ENCODE data around the gene RNF166. TPM values are rescaled to one million over a fixed set of nuclear protein-coding genes. Genes with fewer than 3 reads are reported as not detected.

The RNF166 gene
- total RNA-seq, 4 donors from 2014 or later = 15.4 to 26.2 (median 19.7) TPM

DNA sequence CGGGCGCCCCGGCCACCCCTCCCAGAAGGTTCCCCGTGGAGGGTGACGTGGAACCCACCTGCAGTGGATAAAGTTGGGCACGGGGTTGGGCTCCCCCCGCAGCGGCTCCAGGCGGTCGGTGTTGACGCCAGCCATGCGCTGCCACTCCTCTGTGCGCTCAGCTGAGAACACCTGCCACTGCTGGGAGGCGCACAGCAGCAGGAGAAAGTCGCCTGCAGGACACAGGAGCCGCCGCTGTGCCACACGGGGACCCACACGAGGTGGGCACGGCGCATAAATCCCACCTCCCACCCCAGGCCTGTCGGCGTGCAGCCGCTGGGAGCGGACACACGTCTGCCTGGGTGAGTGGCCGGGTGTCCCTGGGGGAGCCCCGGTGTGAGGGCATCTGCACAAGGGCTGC is 20.8 kb upstream of the RNF166 start:
- TF ChIP-seq CTCF (IDR thresholded peaks at IDR 0.05; ENCODE audit: low read depth) = no peak

GRCh38 chr16:88726408-88726749 is 20.2 kb upstream of the RNF166 start:
- no peak for TF ChIP-seq CTCF (IDR thresholded peaks at IDR 0.05; ENCODE audit: low read depth)

DNA sequence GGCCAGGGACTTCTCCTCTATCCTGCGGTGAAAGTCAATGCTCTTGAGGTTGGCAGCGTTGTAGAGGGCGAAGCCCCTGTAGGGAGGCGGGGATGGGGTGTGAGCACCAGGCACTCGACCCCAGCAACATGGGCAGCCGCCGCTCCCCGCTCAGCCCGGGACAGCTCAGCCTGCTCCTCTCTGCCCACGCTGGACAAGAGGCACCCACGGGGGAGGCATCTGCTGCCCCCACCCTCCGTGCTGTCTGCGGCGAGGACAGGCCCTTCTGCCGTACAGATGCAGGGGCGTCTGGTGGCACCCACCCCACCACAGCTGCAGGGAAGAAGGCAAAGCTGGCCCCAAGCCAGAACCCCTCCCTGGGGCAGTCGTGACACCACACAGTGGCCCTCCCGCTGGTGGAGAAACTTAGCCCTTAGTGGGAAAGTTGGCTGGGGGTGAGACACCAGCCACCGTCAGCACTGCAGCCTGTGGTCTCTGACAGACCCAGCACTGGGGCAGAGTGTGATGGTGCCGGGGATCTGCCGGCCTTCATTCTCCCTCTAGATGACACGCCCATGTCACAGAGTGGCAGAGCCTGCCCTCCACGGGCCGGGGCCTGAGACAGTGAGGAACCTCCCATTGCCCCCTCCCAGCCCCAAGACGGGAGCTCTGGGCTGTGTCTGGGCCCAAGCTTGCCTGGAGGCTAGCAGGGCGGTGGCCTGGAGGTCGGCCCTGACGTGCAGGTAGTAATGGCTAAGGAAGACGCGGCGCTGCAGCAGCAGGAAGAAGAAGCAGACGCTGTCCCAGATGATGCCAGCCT is 19.6 kb upstream of the RNF166 start:
- no peak for TF ChIP-seq CTCF (IDR thresholded peaks at IDR 0.05; ENCODE audit: low read depth)

DNA sequence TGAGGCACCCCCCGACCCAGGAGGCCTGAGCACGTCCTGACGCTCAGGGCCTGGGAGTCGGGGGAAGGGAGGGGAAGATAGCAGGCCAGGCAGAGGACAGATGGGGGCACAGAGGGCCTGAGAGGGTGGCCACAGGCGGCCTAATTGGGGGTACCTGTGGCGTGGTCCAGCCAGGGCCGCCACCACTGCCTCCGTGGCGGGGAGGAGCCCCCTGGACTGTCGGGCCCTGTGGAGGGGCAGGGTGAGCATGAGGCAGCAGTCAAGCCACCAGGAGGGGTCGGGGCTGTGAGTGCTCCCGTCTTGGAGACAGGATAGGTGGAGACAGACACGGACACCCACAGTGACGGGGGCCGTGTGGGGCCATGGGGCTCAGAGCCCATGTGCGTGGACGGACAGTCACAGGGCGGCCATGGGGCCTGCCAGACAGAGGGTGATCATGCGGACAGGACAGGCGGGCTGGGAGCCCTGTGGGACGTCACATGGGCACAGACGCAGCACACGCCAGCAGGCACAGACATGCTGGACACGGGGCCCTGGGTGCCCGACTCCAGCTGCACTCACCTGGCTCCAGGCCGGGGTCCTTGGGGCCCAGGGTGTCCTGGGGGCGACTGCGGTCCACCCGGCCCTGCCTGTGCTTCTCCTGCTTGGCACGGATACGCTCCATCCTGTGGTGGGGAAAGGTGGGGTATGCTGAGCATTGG is 18.8 kb upstream of the RNF166 start:
- no peak for TF ChIP-seq CTCF (IDR thresholded peaks at IDR 0.05; ENCODE audit: low read depth)

DNA sequence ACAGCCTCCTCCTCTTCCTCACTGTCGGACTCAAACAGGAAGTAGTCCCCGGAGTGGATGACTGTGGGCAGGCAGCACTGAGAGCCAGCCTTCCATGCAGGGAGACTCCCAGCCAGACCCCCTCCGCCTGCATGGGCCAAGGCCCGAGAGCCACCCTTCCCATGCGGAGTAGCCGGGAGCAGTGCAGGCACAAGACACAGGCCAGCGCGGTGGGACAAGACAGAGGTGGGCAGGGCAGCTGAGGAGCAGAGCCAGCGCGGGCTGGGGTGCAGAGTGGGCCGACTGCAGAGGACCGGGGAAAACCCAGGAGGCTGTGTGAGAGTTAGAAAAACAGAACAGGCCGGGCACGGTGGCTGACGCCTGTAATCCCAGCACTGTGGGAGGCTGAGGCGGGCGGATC is 17.7 kb upstream of the RNF166 start:
- no peak for TF ChIP-seq CTCF (IDR thresholded peaks at IDR 0.05; ENCODE audit: low read depth)

DNA sequence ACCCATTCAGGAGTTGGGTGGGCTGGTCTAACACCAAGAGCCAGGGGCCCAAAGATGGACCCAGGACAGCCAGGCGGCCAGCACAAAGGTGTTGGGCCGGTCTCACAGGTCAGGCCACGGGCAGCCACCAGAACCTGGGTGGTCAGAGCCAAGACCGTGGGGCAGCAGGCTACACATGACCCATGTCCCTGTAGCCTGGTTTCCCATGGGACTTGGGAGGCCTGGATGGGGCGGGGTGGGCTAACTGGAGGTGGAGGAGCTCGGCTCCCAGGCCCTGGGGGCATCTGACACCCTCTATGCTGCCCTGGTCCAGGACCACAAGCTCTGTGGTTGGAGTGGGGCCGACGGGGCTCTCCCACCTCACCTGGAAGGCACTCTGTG is 17.3 kb upstream of the RNF166 start:
- TF ChIP-seq CTCF (IDR thresholded peaks at IDR 0.05; ENCODE audit: low read depth) = no peak

- TF ChIP-seq CTCF (IDR thresholded peaks at IDR 0.05; ENCODE audit: low read depth) = no peak
Observed at GRCh38 chr16:88722784-88723506, 16.7 kb upstream of the RNF166 start.

Data from subcutaneous adipose tissue (tissue), 4 donors.